ENCODE measurements around the gene FILIP1L. TPM values are rescaled to one million over a fixed set of nuclear protein-coding genes. Genes with fewer than 3 reads are reported as not detected.
A peak's percentile ranks its signal among the peaks of the same experiment; 100 is the strongest.

Gene FILIP1L
- total and polyA plus RNA-seq, 2 of the 13 experiments (the other 11 are each of a cell fraction or from before 2014, with no cell fraction given), result 8.1 to 187 TPM

- TF ChIP-seq NFRKB (IDR thresholded peaks at IDR 0.05), result no peak
- 0 out of 2 replicates have a peak, but pooled peaks have one; percentile 42 for TF ChIP-seq ZNF678 (CRISPR knock-in tag; IDR thresholded peaks at IDR 0.05)
- no peak for TF ChIP-seq RORA (CRISPR knock-in tag; IDR thresholded peaks at IDR 0.05)
- TF ChIP-seq ZNF710 (CRISPR knock-in tag; IDR thresholded peaks at IDR 0.05; ENCODE audit: borderline replicate concordance), result 0 out of 2 replicates have a peak, but pooled peaks have one; percentile 23
- no peak for TF ChIP-seq GATA4 (IDR thresholded peaks at IDR 0.05; ENCODE audit: borderline replicate concordance, low read depth)
- peak; percentile 65; the same call in 1 of the 2 replicates for TF ChIP-seq ZNF292 (CRISPR knock-in tag; IDR thresholded peaks at IDR 0.05; ENCODE audit: borderline replicate concordance, low read depth)
- peak; percentile 73; the same call in 1 of the 2 replicates for TF ChIP-seq TEF (CRISPR knock-in tag; IDR thresholded peaks at IDR 0.05)
- TF ChIP-seq ZNF256 (CRISPR knock-in tag; conservative IDR thresholded peaks at IDR 0.05), result no peak
- no peak for TF ChIP-seq AGO2 (optimal IDR thresholded peaks at IDR 0.05; ENCODE audit: low read depth, low read length)
- TF ChIP-seq ELF4 (CRISPR knock-in tag; IDR thresholded peaks at IDR 0.05; ENCODE audit: borderline replicate concordance), result peak; percentile 64; the same call in 1 of the 2 replicates
- no peak for TF ChIP-seq IRX3 (CRISPR knock-in tag; IDR thresholded peaks at IDR 0.05; ENCODE audit: borderline replicate concordance, low read depth)
- no peak for TF ChIP-seq HHEX (CRISPR knock-in tag; IDR thresholded peaks at IDR 0.05)
- no peak for TF ChIP-seq TBL1XR1 (IDR thresholded peaks at IDR 0.05; ENCODE audit: borderline replicate concordance, low read length, partially characterized antibody)
- no peak for TF ChIP-seq ZNF251 (CRISPR knock-in tag; IDR thresholded peaks at IDR 0.05)
- TF ChIP-seq ZBTB8A (CRISPR knock-in tag; IDR thresholded peaks at IDR 0.05; ENCODE audit: borderline replicate concordance, low read depth), result no peak
- TF ChIP-seq ZNF329 (CRISPR knock-in tag; IDR thresholded peaks at IDR 0.05; ENCODE audit: low read depth), result peak; percentile 65; the same call in 1 of the 2 replicates
- 0 out of 2 replicates have a peak, but pooled peaks have one; percentile 19 for TF ChIP-seq ZNF605 (CRISPR knock-in tag; IDR thresholded peaks at IDR 0.05)
- TF ChIP-seq NR3C1 (CRISPR knock-in tag; IDR thresholded peaks at IDR 0.05), result no peak
- TF ChIP-seq ZBTB3 (CRISPR knock-in tag; IDR thresholded peaks at IDR 0.05; ENCODE audit: borderline replicate concordance, low read depth), result peak; percentile 85; the same call in 1 of the 2 replicates
- TF ChIP-seq CBX1 (IDR thresholded peaks at IDR 0.05; ENCODE audit: low read depth), result peak; percentile 74
- no peak for TF ChIP-seq ZNF720 (CRISPR knock-in tag; IDR thresholded peaks at IDR 0.05)
- no peak for TF ChIP-seq ZNF552 (CRISPR knock-in tag; IDR thresholded peaks at IDR 0.05; ENCODE audit: borderline replicate concordance)
- no peak for TF ChIP-seq NFATC3 (CRISPR knock-in tag; IDR thresholded peaks at IDR 0.05)
- no peak; the same call in 1 of the 2 replicates for TF ChIP-seq ETV5 (CRISPR knock-in tag; IDR thresholded peaks at IDR 0.05; ENCODE audit: borderline replicate concordance)
- TF ChIP-seq BRCA1 (CRISPR knock-in tag; IDR thresholded peaks at IDR 0.05), result no peak
- TF ChIP-seq ZNF607 (CRISPR knock-in tag; IDR thresholded peaks at IDR 0.05; ENCODE audit: borderline replicate concordance), result peak; percentile 75; the same call in 1 of the 2 replicates
Measured at GRCh38 chr3:99817437-99818240, 296.7 kb downstream of the FILIP1L start, which contains the start of gene CMSS1 (continued).

Data from HepG2 (cell line).